ENCODE measurements around the gene FICD.

Gene FICD

GRCh38 chr12:108505129-108505528 is 9.9 kb upstream of the FICD start:
- no peak for DNase-seq

DNA sequence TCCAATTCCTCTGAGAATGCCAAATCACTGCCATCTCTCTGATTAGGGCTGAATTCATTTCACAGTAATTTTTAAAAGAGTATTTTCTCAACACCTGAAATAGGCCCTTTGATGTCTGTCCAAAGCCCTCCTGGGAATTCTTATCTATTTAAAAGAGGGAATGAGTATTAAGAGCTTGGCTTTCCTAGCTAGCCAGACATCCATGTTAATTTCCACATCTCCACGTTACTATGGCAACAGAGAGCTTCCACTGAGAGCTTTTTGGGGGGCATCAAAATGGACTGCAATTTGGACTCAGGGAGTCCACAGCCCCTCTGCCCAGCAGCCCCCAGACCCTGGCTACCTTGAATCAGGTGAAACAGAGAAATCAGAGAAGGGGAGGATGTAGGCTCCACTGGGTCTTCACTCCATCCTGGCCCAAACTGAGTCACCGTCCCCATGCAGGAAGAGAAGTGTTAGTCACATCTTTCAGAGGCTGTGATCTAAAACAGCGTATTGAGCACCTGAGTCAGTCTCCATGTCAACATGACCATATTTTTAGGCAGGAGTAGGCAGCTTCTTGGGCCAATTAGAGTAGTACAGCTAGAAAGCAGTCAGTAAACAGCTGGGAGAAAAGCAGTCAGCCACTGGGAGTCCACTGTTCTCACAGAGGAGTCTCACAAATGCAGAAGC is 7.0 kb upstream of the FICD start:
- DNase-seq = no peak

DNA sequence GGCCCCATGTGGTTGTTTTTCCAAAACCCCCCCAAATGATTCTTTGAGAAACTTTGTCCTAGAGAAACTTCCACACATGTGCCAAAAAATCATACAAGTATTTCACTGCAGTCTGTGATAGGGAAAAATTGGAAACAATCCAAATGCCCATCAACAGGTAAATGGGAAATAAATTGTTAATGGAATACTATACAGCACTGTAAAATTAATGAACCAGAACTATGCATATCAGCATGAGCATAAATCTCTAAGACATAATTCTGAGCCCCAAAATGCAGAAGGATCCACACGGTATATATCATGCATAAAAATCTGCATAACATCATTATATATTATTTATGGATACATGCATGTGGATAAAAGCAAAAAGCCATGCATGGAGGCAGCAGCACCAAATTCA is 5.3 kb upstream of the FICD start:
- DNase-seq = no peak

DNA sequence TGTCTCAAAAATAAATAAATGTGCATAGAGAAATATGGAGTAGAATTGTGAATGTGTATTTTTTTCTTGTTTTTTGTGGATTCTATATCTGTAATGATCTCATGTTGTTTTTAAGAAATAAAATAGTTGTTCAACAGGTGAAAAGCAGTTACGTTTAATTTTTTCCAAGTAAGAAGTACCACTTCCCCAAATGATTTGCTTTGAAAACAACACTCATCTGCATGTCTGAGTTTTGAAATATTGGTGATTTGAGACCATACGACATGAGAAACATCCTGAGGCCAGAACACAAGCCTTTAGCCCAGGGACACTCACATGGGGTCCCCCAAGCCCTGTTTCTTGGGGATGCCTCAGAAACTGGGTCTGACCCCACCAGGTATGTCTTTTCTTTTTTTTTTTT is 4.2 kb upstream of the FICD start:
- DNase-seq = no peak

DNA sequence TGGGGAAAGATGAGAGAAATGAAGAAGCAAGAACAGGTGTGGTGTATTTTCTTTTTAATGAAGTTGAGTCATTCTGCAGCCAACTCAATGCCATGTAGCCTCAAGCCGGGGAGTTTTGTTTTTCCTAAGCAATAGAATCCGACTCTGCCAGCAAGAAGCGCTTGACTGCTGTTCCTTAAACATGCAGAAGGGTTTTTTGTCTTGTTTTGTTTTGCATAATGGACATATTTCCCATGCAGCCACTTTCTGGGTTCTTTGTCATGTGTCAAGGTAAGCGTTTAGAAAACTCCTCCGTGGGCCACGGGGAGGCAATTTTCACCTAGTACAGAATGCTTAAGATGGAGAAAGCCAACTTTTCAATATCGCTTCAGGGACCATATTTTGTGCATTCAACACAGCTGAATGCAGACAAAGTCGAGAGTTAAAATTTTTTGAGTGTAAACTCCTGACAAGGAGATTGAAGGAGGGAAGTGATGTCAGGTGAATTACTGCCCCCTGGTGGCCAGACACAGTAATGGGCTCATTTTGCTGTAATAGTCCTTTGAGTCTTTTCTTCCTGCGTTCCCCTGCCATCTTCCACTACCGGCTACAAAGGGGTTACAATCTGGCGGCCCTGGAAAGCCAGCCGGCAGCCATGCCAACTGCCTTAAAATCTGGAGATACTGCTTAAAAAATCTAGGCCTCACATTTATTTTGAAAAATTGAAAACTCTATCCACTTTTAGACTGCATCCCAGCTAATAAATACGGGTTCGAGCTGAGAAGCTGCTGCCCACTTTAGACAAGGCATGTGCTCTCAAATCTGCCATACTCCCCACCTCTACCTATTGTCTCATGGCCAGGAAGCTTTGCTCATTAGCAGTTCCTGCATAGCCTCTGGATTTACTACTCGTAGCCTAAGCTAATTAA is 3.2 kb upstream of the FICD start:
- DNase-seq = peak; percentile 78

DNA sequence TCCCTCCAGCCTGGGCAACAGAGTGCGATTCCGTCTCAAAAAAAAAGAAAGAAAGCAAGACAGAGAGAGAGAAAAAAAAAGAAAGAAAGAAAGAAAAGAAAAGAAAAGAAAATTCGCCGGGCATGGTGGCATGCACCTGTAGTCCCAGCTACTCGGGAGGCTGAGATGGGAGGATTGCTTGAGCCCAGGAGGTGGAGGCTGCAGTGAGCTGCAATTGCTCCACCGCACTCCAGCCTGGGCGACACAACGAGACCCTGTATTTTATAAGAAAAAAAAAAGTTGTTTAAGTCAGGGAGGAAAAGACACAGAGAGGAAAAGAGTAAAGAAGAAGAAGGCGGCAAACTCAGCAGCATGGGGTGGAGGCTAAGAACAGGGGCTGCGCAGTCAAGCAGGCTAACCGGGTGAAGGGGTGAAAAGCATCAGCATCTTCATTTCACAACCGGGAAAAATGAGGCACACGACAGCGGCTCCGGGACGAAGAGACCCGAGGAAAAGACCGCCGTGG is 557 bp upstream of the FICD start:
- no peak for DNase-seq

DNA sequence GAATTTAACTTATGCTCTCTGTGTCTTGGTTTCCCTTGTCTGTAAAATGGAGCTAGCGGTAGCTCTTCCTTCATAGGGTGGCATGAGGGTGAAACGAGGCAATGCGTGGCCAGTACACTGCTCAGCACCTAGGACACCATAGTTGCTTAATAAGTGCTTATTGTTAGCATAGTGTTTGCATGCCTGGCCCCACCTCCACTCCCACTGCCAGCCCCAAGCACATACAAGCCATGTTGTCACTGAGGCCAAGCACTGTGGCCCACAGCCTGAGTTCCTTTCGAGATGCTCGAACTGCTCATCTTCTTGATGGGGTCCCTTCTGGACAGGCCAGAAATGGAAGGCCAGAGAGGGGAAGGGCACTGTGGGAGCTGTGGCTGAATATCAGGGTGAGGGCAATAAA is 839 bp downstream of the FICD start:
- no peak for DNase-seq

DNA sequence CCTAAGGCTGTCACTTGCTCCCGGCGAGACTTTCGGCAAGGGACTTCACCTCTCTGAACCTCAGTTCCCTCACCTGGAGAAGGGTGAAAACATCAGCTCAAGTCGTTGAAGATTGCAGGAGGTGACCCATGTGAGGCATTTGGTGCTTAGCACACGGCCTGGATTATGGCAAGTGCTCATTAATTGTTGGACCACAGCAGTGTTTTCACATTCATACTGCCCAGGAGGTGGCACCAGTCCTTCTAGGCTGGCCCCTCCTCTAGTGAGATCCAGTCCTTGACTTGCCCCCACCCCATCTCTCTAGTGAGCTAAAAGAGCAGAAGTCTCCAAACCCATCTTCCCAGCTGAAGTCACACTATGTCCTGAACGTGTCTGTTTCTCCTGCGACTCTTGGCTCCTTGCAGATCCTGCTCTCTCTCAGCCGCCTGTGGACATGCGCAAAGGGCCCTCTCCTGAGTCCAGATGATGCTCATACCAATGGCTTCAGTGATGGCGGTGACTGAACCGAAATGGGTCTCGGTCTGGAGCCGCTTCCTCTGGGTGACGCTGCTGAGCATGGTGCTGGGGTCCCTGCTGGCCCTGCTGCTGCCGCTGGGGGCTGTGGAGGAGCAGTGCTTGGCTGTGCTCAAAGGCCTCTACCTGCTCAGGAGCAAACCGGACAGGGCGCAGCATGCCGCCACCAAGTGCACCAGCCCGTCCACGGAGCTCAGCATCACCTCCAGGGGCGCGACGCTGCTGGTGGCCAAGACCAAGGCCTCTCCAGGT is 1.6 kb downstream of the FICD start:
- DNase-seq = no peak

- no peak for DNase-seq
Observed at GRCh38 chr12:108517288-108518100, 2.4 kb downstream of the FICD start.

DNA sequence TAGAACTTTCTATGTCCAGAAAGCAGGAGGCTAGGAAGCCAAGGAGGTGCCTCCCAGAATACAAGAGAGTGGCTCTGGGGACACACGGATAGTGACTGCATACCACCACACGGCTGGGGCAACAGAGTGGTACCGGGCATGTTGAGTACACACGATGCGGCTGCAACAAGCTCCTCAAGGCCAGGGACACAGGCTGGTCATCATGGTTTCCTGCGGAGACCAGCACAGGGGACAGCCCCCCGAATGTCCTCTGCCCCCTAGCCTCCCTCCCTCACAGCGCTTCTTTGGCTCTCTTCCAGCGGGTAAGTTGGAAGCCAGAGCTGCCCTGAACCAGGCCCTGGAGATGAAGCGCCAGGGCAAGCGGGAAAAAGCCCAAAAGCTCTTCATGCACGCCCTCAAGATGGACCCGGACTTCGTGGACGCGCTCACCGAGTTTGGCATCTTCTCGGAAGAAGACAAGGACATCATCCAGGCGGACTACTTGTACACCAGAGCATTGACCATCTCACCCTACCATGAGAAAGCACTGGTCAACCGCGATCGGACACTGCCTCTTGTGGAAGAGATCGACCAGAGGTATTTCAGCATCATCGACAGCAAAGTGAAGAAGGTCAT is 3.1 kb downstream of the FICD start:
- DNase-seq = no peak

- no peak for DNase-seq
Observed at GRCh38 chr12:108518716-108519496, 3.8 kb downstream of the FICD start.

GRCh38 chr12:108519558-108519957 is 4.5 kb downstream of the FICD start:
- DNase-seq = no peak

DNA sequence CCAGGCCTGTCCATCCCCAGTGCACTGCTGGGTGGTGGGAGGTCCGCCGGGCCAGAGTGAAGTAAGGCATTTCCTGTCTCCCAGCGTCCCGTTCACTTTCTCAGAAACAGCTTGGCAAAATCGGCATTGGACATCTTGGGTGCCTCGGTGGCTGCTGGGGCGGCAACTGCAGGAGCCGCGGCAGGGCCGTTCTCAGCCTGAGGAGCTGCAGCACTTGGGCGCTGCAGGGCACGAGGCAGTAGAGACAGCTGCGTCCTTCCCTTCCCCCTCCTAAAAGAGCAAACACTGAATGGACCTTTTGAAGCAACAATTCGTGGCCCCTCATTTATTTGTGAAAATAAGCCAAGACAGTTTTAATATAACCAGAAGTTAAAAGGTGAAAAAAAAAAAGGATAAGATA is 8.3 kb downstream of the FICD start:
- no peak for DNase-seq

DNA sequence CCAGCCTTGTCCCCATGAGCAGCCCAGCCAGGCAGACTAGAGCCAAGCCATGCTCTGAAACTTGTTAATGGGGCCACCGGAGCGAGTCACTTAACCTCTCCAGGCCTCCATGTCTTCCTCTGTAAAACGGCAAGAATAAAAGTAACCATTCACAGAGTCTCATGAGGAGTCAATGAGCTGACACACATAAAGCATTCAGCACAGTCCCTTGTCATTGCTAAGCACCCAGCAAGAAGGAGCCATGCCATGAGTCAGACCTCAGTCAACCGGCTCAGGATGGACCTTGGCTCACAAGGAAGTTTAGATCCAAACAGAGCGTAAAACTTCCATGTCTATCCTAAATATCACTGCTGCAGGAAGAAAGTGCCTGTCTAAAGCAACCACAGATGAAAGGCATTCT is 10.6 kb downstream of the FICD start:
- no peak for DNase-seq

DNA sequence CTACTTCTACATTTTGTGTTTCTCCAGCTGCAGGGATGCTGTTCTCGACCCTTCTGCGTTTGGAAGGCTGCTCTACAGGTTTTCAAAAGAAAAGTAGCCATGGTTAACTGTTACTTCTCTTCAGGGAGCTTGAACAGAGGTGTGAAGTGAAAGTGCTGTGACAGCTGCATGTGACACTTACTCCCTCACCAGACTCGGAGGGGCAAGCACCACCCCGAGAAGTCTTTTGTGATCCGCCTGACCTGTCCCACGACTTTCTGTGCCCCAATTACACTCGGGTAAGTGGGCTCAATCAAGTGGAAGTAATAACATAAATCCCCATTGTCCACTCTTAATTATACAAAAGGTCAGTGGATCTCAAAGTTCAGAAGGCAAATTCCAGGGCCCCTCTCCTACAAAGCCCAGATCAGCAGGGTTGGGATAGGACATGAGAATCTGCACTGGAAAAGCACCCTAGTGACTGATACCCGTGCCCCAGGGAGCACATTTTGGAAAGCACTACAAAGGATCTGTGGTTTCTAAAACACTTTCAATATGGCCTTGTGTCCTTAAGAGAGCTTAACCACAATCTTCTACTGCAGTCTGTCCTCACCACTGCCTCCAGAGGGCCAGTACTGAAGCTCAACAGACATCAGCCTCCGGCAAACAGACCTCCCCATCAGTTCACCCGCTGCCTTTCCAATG is 11.5 kb downstream of the FICD start:
- DNase-seq = no peak

- no peak for DNase-seq
Observed at GRCh38 chr12:108527166-108527496, 12.1 kb downstream of the FICD start.

- DNase-seq = no peak
Observed at GRCh38 chr12:108530161-108530560, 15.1 kb downstream of the FICD start.

DNA sequence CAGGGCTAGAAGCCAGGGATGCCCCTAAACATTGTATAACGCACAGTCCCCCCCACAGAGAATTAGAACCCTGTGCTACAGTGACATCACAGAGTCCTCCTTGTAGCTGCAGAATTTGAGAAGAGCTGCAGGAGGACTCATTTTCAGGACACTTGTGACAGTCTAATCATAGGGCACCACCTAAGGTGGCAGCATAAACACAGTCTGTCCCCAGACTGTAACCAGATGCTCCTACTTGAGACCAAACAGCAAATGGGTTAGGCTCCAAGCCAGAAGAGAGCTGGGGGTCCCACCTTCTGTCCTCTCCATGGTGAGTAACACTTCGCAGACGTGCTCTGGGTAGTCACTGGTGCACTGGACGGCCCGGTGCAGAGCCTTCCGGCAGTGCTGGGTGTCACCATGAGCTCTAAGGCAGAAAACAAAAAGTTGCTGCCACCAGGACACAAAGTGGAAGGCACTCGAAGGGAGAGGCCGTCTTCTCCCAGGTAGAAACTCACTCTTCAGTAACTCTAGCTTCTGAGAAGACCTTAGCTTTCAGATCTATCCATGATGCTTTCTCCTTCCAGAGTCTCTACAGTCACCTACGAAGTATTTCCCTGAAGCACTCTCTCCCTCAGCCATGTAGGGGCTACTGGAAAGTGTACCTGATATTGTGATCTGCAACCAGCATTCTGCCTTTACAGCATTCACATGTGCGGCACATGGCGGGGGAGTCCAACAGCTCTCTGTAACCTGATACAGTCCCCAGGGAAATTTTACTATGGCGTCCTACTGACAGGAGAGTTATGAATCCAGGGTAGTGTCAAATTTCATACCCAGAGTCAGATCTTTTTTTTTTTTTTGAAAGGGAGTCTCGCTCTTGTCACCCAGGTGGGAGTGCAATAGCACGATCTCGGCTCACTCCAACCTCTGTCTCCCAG is 17.1 kb downstream of the FICD start:
- no peak for DNase-seq

- DNase-seq = no peak
Observed at GRCh38 chr12:108538146-108538545, 23.1 kb downstream of the FICD start.

Data from CD4-positive, alpha-beta T cell treated with Interleukin-4 for 4 hours (primary cell).